Muscle layer of duodenum (tissue), 2 donors: ENCODE data around the gene PIAS4.
"Not testable (repeated sequence)": the region's sequence is repeated elsewhere in the genome, so short reads cannot be mapped to it uniquely, and the experiment has no call there.

Experiments
- H3K27ac ChIP-seq: one replicate; pipeline ENCODE4 v1.7.0; 2013; ENCODE audit warnings: mild to moderate bottlenecking, low read length
- H3K27me3 ChIP-seq: one replicate; pipeline ENCODE4 v1.7.0; 2013; ENCODE audit warnings: low read depth, mild to moderate bottlenecking, control low read depth, low read length
- H3K36me3 ChIP-seq, 2 donors: one replicate each; pipeline ENCODE4 v1.7.0; 2013; ENCODE audit warnings: low read length in 2 of 2, control low read depth in 1 of 2, mild to moderate bottlenecking in 1 of 2; ENCODE audit not compliant: insufficient read depth in 2 of 2, control insufficient read depth in 1 of 2
- H3K4me1 ChIP-seq, 2 donors: one replicate each; pipeline ENCODE4 v1.7.0; 2013; ENCODE audit warnings: low read length in 2 of 2, mild to moderate bottlenecking in 2 of 2, control low read depth in 1 of 2, moderate library complexity in 1 of 2; ENCODE audit not compliant: insufficient read depth in 2 of 2, control insufficient read depth in 1 of 2
- H3K4me3 ChIP-seq, 2 donors: one replicate each; pipeline ENCODE4 v1.7.0; 2013; ENCODE audit warnings: low read length in 2 of 2, low read depth in 1 of 2, mild to moderate bottlenecking in 1 of 2
- H3K9me3 ChIP-seq, 2 donors: one replicate each; pipeline ENCODE4 v1.7.0; 2013; ENCODE audit warnings: low read length in 2 of 2, control low read depth in 1 of 2, mild to moderate bottlenecking in 1 of 2; ENCODE audit not compliant: control insufficient read depth in 1 of 2
- donor health status: healthy.

PIAS4 gene

DNA sequence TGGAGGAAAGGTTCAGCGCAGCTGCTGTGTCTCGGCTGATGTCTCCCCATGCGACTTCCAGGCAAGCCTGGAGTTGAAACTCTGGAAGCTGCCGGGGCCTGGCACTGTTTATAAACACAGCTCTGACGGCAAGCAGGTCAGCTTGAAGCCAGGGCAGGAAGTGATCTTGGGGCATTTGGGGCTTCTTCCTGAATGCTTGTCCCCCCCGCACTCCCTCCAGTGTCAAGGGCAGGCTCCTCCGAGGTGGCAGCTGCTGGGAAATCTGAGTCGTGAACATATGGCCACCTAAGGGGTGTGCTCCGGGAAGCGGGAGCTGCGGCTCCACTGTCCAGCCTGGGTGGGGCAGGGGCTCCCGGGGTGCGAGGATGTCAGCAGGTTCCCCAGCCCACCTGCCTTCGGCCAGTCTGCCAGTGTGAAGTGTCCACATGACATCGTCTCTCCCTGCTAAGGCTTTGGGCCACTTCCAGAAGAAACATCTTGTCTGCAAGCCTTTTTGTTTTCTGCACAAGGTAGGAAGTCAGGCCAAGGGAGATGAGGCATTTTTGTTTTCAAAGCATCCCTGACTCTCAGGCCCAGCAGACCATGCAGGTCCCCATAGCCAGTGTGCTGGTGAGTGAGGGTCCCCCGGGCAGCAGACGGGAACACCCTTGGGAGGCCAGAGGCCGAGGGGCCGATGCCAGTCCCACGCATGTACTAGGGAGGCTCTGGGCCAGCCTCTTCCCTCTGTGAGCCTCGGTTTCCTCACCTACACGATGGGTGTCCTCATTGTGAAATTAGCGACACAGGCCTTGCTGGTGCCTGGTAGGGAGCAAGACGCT lies 2.7 kb downstream of the PIAS4 start:
- Histone ChIP-seq H3K36me3 (peaks cover 9 to 18% of the 10 kb centered on the region in 2 donors), H3K27me3 (no peaks in the 10 kb centered on the region), H3K27ac (no peak overlapping the region), H3K4me1 (peaks cover 12 to 70% of the 10 kb centered on the region in 2 donors), H3K9me3 (no peaks in the 10 kb centered on the region), H3K4me3 (peak overlapping the region in 1 of 2 donors; percentile 95)

DNA sequence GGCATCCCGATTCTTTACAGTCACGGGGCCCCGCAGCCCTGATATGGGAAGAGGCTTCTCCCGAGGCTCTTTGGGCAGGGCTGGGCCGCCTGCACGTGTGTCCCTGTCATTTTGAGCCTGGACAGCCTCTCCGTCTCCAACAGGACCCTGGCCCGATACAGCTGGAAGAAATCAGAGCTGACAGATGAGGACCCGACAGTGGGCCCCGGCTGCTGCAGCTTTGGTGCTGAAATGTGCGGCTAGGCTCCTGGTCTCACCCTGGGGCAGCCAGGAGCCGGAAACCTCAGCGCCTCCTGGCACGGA lies 3.2 kb downstream of the PIAS4 start:
- peaks cover 12 to 75% of the 10 kb centered on the region in 2 donors for H3K4me1 ChIP-seq
- H3K27me3 ChIP-seq, result no peaks in the 10 kb centered on the region
- H3K4me3 ChIP-seq, result peak overlapping the region in 1 of 2 donors; percentile 95
- H3K36me3 ChIP-seq, result peaks cover 9 to 18% of the 10 kb centered on the region in 2 donors
- no peaks in the 10 kb centered on the region for H3K9me3 ChIP-seq
- no peak overlapping the region for H3K27ac ChIP-seq

GRCh38 chr19:4011430-4011829 lies 3.9 kb downstream of the PIAS4 start:
- not testable (repeated sequence) for H3K27me3 ChIP-seq, H3K27ac ChIP-seq, H3K9me3 ChIP-seq
- peaks cover 9 to 18% of the 10 kb centered on the region in 2 donors for H3K36me3 ChIP-seq
- peaks cover 12 to 80% of the 10 kb centered on the region in 2 donors for H3K4me1 ChIP-seq
- H3K4me3 ChIP-seq, result peak overlapping the region in 1 of 2 donors; percentile 95

- Histone ChIP-seq H3K4me1 (peaks cover 12 to 80% of the 10 kb centered on the region in 2 donors), H3K9me3 (no peaks in the 10 kb centered on the region), H3K27ac (no peak overlapping the region), H3K36me3 (peaks cover 9 to 18% of the 10 kb centered on the region in 2 donors), H3K4me3 (no peak overlapping the region), H3K27me3 (no peaks in the 10 kb centered on the region)
Measured at GRCh38 chr19:4012092-4012974, 4.8 kb downstream of the PIAS4 start.

DNA sequence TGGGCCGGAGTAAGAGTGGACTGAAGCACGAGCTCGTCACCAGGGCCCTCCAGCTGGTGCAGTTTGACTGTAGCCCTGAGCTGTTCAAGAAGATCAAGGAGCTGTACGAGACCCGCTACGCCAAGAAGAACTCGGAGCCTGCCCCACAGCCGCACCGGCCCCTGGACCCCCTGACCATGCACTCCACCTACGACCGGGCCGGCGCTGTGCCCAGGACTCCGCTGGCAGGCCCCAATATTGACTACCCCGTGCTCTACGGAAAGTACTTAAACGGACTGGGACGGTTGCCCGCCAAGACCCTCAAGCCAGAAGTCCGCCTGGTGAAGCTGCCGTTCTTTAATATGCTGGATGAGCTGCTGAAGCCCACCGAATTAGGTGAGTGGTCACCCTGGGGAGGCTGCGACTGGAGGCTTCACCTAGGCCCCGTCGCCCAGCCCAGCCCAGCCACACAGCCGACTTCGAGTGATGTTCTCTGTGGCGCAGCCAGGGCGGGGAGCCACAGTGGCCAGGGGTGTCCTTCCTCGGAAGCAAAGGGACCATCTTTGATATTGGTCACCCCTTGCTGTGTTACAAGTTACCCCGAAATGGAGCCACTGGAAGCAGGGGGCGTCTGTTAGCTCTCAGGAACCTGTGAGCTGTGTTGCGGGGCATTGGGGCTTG lies 5.6 kb downstream of the PIAS4 start:
- Histone ChIP-seq H3K36me3 (peaks cover 9 to 18% of the 10 kb centered on the region in 2 donors), H3K27ac (no peak overlapping the region), H3K4me3 (no peak overlapping the region), H3K4me1 (peaks cover 12 to 81% of the 10 kb centered on the region in 2 donors), H3K9me3 (no peaks in the 10 kb centered on the region), H3K27me3 (no peaks in the 10 kb centered on the region)

DNA sequence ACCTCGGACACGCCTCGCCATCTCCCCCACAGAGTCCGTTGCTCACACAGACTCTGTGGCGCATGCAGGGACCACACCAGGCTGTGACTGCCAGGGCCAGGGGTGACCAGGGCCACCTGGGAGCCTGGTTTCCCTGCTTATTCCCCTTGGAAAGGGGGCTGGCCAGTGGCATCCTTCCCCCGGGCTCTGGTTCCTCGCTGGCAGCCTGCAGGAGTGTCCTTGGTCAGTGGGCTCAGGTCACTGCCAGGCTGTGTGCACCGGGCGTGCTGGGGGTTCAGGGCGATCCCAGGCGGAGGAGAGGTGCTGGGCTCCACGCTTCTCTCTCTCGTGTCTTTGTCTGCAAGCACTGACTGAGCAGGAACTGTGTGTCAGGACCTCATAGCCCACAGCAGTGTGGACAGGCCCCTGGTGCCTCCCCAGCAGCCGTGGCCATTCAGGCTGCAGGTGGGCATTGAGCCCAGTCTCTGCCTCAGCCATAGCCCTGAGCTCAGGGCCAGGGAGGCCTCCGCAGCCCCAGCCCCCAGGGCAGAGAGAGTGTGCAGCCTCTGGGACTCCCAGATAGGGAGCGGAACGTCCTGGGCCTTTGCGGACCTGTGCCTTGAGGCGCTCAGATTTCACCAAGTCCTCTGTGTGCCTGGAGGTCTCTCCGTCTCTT lies 6.5 kb downstream of the PIAS4 start:
- Histone ChIP-seq H3K36me3 (peaks cover 9 to 18% of the 10 kb centered on the region in 2 donors), H3K9me3 (no peaks in the 10 kb centered on the region), H3K27me3 (no peaks in the 10 kb centered on the region), H3K4me3 (no peak overlapping the region), H3K4me1 (peaks cover 4 to 76% of the 10 kb centered on the region in 2 donors), H3K27ac (no peak overlapping the region)

DNA sequence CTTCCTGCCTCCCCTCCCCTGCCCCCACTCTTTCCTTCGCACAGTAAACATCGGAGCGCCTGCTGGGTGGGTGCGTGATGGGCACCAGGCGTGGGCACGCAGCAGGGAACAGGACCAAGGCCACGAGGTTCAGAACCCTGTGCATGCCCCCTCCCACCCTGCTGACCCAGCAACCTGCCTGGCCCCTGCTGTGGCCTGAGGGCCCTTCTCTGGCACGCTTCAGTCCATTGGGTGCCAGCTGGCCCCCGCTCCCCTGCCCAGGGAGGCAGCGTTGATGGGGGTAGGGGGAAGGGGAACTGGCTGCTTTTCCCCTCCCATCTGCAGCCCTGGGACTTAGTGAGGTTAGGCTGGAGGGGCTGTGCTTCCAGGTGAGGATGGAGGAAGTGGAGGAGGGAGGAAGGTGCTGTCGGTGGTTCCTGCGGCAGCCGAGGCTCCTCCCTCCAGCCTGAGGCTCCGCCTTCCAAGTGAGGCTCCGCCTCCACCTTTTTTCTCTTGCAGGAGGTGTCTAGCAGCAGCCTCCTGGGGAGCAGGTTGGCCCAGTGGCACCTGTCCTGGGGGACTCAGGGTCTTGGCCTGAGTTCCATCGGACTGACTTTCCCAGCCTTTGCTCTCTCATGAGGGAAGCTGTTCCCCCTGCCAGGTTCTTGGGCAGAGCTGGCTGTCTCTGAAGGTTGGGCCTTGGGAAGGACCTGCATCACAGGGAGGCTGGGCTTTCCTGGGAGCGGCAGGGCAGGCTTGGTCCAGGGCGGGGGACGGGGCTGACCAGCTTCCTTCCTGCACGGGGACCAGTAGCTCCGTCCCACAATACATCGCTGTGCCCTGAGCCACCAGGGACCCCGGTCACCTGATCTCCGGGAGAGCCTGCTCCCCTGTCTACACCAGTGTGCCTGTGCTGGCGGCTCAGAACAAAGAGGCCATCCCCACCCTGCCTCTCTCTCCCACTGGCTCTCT lies 7.3 kb downstream of the PIAS4 start:
- H3K4me1 ChIP-seq, result peaks cover 0 to 75% of the 10 kb centered on the region in 2 donors
- H3K27me3 ChIP-seq, result no peaks in the 10 kb centered on the region
- H3K9me3 ChIP-seq, result no peaks in the 10 kb centered on the region
- H3K4me3 ChIP-seq, result no peak overlapping the region
- no peak overlapping the region for H3K27ac ChIP-seq
- H3K36me3 ChIP-seq, result peaks cover 9 to 18% of the 10 kb centered on the region in 2 donors

GRCh38 chr19:4015705-4016402 lies 8.3 kb downstream of the PIAS4 start:
- peak overlapping the region in 1 of 2 donors; percentile 51 for H3K4me3 ChIP-seq
- no peak overlapping the region for H3K27ac ChIP-seq

GRCh38 chr19:4016486-4016885 lies 8.9 kb downstream of the PIAS4 start:
- no peaks in the 10 kb centered on the region for H3K9me3 ChIP-seq
- peaks cover 0 to 58% of the 10 kb centered on the region in 2 donors for H3K4me1 ChIP-seq
- no peaks in the 10 kb centered on the region for H3K27me3 ChIP-seq
- no peak overlapping the region for H3K4me3 ChIP-seq
- no peak overlapping the region for H3K27ac ChIP-seq
- H3K36me3 ChIP-seq, result peaks cover 9 to 22% of the 10 kb centered on the region in 2 donors

More at GRCh38 chr19:4015705-4016402, 8.3 kb downstream of the PIAS4 start:
- Histone ChIP-seq H3K36me3 (peaks cover 9 to 18% of the 10 kb centered on the region in 2 donors), H3K9me3 (no peaks in the 10 kb centered on the region), H3K4me1 (peaks cover 0 to 64% of the 10 kb centered on the region in 2 donors), H3K27me3 (no peaks in the 10 kb centered on the region)
